ENCODE results near the gene OR2H2. TPM values are rescaled to one million over a fixed set of nuclear protein-coding genes. Genes with fewer than 3 reads are reported as not detected.

OR2H2 gene
- polyA plus RNA-seq, 10 donors = 0.07 to 0.32 (median 0.21) TPM; not detected in 2

- DNase-seq = no peak
Observed at GRCh38 chr6:29591677-29592076, 6.8 kb downstream of the OR2H2 start.

GRCh38 chr6:29593199-29593855 is 8.4 kb downstream of the OR2H2 start:
- no peak for DNase-seq

GRCh38 chr6:29596381-29596900 is 11.5 kb downstream of the OR2H2 start:
- DNase-seq = no peak

GRCh38 chr6:29597184-29597583 is 12.3 kb downstream of the OR2H2 start:
- DNase-seq = no peak

- DNase-seq = no peak
Observed at GRCh38 chr6:29598172-29598747, 13.3 kb downstream of the OR2H2 start.

GRCh38 chr6:29602564-29603361 is 17.8 kb downstream of the OR2H2 start:
- peak in 1 of 3 donors; percentile 22 for DNase-seq

- no peak for DNase-seq
Observed at GRCh38 chr6:29603456-29603855, 18.5 kb downstream of the OR2H2 start.

- DNase-seq = no peak
Observed at GRCh38 chr6:29603930-29604329, 19.0 kb downstream of the OR2H2 start.

GRCh38 chr6:29608131-29608530 is 23.2 kb downstream of the OR2H2 start:
- DNase-seq = no peak

GRCh38 chr6:29610540-29610939 is 25.6 kb downstream of the OR2H2 start:
- DNase-seq = no peak

- no peak for DNase-seq
Observed at GRCh38 chr6:29611426-29611825, 26.5 kb downstream of the OR2H2 start.

GRCh38 chr6:29617782-29618554 is 33.0 kb downstream of the OR2H2 start:
- no peak for DNase-seq

GRCh38 chr6:29619578-29620160 is 34.7 kb downstream of the OR2H2 start:
- DNase-seq = no peak

GRCh38 chr6:29620630-29621029 is 35.7 kb downstream of the OR2H2 start:
- DNase-seq = no peak

- no peak for DNase-seq
Observed at GRCh38 chr6:29624520-29624961, 39.6 kb downstream of the OR2H2 start.

- no peak for DNase-seq
Observed at GRCh38 chr6:29625337-29625930, 40.5 kb downstream of the OR2H2 start.

GRCh38 chr6:29626948-29627754 is 42.2 kb downstream of the OR2H2 start:
- peak in 1 of 3 donors; percentile 20 for DNase-seq

- peak; percentile 82 to 92 (median 83) for DNase-seq
Observed at GRCh38 chr6:29627755-29628418, 43.0 kb downstream of the OR2H2 start.
